TTC549 (cell line): ENCODE data around the gene SHKBP1.

Experiments used
- FAIRE-seq: peaks from 2 replicates; lab custom pipeline; 2012; peaks lifted over from hg19 to GRCh38; lab: Jason Lieb, UNC

Gene SHKBP1

DNA sequence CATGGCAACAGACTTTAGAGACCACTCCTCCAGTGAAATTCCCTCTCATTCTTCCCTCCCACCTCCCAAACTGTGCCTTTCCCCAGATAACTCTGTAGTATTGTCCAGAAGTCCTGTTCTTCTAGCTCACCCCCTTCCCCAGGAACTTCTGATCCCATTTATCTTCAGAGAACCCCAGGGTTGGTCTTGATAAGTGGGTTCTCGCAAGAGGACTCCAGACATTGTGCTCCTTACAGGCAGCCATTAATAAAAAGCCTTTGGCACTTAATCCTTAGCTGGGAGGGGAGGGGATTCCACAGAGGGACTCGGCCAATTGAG lies 26.4 kb downstream of the SHKBP1 start:
- FAIRE-seq: no peak

GRCh38 chr19:40603389-40604170 lies 26.9 kb downstream of the SHKBP1 start:
- no peak for FAIRE-seq

DNA sequence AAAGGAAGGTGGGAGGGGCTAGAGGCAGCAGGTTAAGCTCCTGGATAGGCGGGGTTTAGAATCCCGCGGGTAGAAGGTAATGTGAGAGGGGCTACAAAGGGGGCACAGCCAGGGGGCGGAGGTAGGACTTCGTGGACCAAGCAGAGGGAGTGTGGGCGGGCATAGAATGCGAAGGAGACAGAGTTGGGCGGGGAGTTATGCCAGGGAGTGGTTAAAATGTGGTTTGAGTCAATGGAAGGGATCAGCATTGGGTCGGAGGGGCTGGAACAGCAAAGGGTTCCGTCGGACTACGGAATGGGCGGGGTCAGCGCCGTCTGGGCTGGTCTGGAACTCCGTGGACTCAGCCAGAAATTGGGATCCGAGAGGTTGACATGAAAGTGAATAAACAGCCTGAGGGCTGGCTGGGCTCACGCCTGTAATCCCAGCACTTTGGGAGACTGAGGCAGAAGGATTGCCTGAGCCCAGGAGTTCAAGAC lies 27.5 kb downstream of the SHKBP1 start:
- no peak for FAIRE-seq

- no peak for FAIRE-seq
These were observed 28.1 kb downstream of the SHKBP1 start for GRCh38 chr19:40604647-40605215.

DNA sequence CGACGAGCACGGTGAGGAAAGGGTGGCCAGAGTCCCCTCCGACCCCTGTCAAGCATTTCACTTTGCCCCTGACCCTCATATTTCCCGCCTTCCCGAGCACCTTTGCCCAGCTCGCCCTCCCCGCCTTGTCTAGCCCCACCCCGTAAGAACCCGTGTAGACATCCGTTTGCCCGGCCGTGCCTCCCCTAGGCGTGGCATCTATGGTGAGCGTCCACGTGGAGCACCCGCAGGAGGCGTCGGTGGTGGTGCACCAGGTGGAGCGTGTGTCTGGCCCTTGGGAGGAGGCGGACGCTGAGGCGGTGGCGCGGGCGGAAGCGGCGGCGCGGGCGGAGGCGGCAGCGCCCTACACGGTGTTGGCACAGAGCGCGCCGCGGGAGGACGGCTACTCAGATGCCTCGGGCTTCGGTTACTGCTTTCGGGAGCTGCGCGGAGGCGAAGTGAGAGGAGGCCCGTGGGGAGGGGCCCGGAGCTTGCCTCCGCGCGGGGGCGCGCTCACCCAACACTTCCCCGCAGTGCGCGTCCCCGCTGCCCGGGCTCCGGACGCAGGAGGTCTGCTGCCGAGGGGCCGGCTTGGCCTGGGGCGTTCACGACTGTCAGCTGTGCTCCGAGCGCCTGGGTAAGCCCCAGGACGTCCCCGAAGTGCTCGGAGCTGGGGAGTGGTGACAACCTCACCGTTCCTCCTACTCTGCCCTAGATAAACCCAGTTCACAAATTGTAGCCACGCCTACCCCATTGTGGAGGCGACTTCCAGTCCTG lies 28.7 kb downstream of the SHKBP1 start:
- FAIRE-seq: no peak

GRCh38 chr19:40607311-40608239 lies 30.9 kb downstream of the SHKBP1 start:
- FAIRE-seq: no peak

- FAIRE-seq: no peak
These were observed 31.6 kb downstream of the SHKBP1 start for GRCh38 chr19:40608240-40608621.

GRCh38 chr19:40608957-40609356 lies 32.3 kb downstream of the SHKBP1 start:
- FAIRE-seq: no peak

- FAIRE-seq: no peak
These were observed 33.1 kb downstream of the SHKBP1 start for GRCh38 chr19:40609561-40610395.

DNA sequence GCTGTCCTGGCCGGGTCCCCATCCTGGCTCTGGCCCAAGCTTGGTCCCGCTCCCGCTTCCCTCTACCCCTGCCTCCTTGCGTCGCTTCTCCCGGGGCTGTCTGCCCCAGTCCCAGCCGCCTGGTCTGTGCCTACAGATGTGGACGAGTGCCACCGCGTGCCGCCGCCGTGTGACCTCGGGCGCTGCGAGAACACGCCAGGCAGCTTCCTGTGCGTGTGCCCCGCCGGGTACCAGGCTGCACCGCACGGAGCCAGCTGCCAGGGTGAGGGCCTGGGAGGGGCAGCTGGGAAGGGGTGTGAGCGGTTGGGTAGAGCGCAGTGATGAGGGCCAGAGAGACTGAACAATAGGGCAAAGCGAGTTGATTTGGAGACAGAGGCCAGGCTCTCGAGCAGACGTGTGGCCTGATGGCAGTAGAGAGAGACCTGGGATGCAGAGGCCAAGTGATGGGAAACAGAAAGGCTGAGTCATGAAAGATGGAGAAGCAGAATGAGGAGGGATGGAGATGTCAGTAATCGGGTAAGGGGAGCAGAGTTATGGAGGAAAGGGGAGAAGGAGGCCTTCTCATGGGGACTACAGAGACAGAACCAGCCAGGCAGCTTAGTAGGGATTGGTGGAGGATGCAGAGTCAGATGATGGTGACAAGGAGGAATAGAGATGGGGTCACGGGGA lies 33.9 kb downstream of the SHKBP1 start:
- no peak for FAIRE-seq

DNA sequence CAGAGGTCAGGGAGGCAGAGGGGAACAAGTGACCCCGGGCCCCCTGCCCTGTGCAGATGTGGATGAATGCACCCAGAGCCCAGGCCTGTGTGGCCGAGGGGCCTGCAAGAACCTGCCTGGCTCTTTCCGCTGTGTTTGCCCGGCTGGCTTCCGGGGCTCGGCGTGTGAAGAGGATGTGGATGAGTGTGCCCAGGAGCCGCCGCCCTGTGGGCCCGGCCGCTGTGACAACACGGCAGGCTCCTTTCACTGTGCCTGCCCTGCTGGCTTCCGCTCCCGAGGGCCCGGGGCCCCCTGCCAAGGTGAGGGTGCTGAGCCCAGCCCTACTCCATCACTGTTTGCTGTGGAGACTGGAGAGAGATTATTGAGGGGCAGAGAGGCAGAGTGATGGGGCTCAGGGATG lies 34.4 kb downstream of the SHKBP1 start:
- FAIRE-seq: no peak

GRCh38 chr19:40611900-40612698 lies 35.4 kb downstream of the SHKBP1 start:
- FAIRE-seq: no peak

- FAIRE-seq: no peak
These were observed 36.4 kb downstream of the SHKBP1 start for GRCh38 chr19:40612831-40613689.

DNA sequence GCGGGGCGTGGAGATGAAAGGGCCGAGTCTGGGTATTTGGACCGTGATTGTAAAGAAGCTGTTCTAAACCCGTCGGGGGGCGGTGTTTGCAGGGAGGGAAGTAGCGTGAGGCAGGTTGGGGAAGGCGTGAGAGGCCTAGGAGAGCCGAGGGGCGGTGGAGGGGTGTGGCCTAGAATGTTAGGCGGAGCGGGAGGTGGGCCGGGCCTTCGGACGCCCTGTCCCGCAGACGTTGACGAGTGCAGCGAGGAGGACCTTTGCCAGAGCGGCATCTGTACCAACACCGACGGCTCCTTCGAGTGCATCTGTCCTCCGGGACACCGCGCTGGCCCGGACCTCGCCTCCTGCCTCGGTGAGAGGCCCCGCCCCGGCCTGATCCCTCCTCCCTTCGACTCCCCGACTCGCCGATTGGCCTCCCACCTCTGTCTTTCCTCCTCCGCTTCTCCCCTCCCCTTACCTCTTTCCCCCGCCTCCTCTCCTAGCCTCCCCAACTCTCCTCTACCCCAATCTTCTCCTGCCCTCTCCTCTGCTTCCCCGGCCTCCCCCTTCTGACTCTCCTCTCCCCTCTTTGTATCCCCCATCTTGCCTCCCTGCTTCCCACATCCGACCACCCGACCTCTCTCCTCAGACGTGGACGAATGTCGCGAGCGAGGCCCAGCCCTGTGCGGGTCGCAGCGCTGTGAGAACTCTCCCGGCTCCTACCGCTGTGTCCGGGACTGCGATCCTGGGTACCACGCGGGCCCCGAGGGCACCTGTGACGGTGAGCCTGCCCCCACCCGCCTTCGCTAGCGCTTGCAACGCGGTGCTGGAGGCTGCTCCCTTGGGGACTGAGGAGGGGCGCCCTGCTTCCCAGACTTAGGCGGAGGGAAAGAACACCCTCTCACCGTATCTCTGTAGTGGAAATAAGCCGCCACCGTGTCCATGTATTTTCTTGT lies 37.3 kb downstream of the SHKBP1 start:
- no peak for FAIRE-seq

GRCh38 chr19:40614622-40615411 lies 38.1 kb downstream of the SHKBP1 start:
- no peak for FAIRE-seq

GRCh38 chr19:40616178-40616577 lies 39.5 kb downstream of the SHKBP1 start:
- no peak for FAIRE-seq

DNA sequence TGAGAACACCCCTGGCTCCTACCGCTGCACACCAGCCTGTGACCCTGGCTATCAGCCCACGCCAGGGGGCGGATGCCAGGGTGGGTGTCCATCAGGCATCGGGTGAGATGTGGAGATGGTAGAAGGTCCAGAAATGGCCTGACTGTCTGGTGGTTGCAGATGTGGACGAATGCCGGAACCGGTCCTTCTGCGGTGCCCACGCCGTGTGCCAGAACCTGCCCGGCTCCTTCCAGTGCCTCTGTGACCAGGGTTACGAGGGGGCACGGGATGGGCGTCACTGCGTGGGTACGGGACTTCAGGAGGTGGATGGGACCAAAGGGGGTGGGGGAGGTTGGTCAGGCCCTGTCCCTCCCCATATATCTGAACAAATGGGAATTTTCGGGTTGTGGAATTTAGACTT lies 40.3 kb downstream of the SHKBP1 start:
- no peak for FAIRE-seq
